Activated T-cell treated with anti-CD3 and anti-CD28 coated beads, Interleukin-2, amount 50 U/mL, for 72 hours (primary cell): ENCODE results near the gene GPR37L1. TPM values are rescaled to one million over a fixed set of nuclear protein-coding genes. Genes with fewer than 3 reads are reported as not detected.
"Not testable (repeated sequence)": the region's sequence is repeated elsewhere in the genome, so short reads cannot be mapped to it uniquely, and the experiment has no call there.

Experiments
- ATAC-seq, 2 donors: fragments of 150-1000 bp; cut with Tn5 transposase; replicated peaks in 1 of 2; 2 replicates each; pipeline ENCODE4 v1.10.0; 2021; ENCODE audit warnings: moderate library complexity in 2 of 2, mild to moderate bottlenecking in 1 of 2
- DNase-seq, 2 donors: peaks; one replicate each; pipeline ENCODE4 v3.0.0; 2021 to 2022; ENCODE audit warnings: mixed read lengths in 1 of 2
- H3K27ac Mint-ChIP-seq: one replicate; pipeline ENCODE4 v1.8.0; 2022; ENCODE audit warnings: mild to moderate bottlenecking, moderate library complexity, mixed read lengths
- H3K27me3 Mint-ChIP-seq: one replicate; pipeline ENCODE4 v1.8.0; 2022; ENCODE audit warnings: low read depth, mixed read lengths
- H3K36me3 Mint-ChIP-seq, 2 donors: one replicate each; pipeline ENCODE4 v1.8.0; 2022; ENCODE audit warnings: mixed read lengths in 2 of 2, mild to moderate bottlenecking in 1 of 2; ENCODE audit not compliant: insufficient read depth in 2 of 2
- H3K4me1 Mint-ChIP-seq: one replicate; pipeline ENCODE4 v1.8.0; 2022; ENCODE audit warnings: low read depth, mixed read lengths
- H3K4me3 Mint-ChIP-seq, 2 donors: one replicate each; pipeline ENCODE4 v1.8.0; 2022; ENCODE audit warnings: mild to moderate bottlenecking in 2 of 2, mixed read lengths in 2 of 2, moderate library complexity in 2 of 2
- H3K9me3 Mint-ChIP-seq, 2 donors: one replicate each; pipeline ENCODE4 v1.8.0; 2022; ENCODE audit warnings: mixed read lengths in 2 of 2
- total RNA-seq, 2 donors: library from RNA; stranded (reverse); gene quantifications; one replicate each; pipeline ENCODE4 v1.2.3, GENCODE V29; 2022

GPR37L1 gene
- total RNA-seq, 2 donors from 2014 or later = not detected

DNA sequence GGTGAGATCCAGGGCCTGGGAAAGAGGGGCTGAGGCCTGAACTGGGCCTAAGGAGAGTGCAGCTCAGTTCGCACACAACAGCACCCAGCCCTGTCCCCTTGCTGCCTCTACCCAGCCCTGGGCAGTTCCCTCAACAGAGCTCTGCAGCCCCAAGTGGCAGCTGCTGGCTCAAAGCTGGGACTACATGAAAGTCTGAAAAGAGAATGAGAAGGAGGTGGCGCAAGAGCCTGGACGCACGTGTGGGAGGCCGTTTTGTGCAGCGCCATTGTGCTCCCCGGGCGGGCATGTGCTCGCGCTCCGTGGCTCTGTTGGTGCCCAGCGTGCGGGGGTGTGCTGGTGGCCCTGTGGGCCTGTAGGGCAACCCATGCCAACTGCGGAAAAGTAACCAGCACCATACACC lies 10.3 kb downstream of the GPR37L1 start:
- no peak overlapping the region for H3K27ac Mint-ChIP-seq
- ATAC-seq (no peak), DNase-seq (no peak)
- H3K36me3 Mint-ChIP-seq = peaks cover 0 to 2% of the 10 kb centered on the region in 2 donors
- no peaks in the 10 kb centered on the region for H3K27me3 Mint-ChIP-seq
- no peaks in the 10 kb centered on the region for H3K9me3 Mint-ChIP-seq
- no peaks in the 10 kb centered on the region for H3K4me1 Mint-ChIP-seq
- H3K4me3 Mint-ChIP-seq = no peak overlapping the region

DNA sequence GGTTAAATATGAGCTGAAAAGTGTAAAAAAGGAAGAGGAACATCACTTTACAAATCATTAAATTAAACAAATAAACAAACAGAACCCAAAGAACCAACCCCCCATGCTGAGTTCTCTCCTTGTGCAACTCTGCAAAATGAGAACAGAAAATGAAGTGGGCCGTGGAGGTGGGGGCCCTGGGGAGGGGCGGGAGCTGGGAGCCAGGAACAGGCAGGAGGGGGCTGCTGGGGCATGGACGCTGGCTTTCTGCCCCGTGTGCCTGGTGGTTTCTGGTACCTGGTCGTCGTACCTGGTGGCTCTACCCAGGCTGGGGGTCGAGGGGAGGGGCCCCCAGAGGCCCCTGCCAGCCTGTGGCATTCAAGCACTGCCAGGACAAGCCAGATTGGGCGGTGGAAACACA lies 10.8 kb downstream of the GPR37L1 start:
- Mint-ChIP-seq H3K9me3 (no peaks in the 10 kb centered on the region), H3K27ac (no peak overlapping the region), H3K4me1 (no peaks in the 10 kb centered on the region), H3K27me3 (no peaks in the 10 kb centered on the region), H3K4me3 (no peak overlapping the region), H3K36me3 (peaks cover 0 to 2% of the 10 kb centered on the region in 2 donors)
- ATAC-seq = no peak
- DNase-seq = no peak

DNA sequence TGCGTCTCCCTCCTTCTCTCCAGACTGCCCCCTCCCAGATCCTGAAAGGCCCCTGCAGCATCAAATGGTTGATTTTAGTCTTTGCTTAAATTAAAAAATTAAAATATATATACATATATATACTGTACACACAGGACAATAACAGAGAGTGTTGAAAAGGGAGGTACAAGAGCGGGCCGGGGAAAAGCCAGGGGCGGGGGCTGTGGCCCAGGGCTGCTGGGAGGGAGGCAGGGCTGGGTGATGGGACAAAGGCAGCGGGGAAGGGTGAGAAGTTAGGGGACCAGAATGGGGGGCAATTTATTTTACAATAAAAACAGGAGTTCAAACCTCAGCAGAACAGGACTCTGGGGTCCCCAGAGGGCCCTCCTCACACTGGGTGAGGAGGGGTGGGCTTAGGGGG lies 11.3 kb downstream of the GPR37L1 start:
- H3K27me3 Mint-ChIP-seq = no peaks in the 10 kb centered on the region
- no peaks in the 10 kb centered on the region for H3K9me3 Mint-ChIP-seq

DNA sequence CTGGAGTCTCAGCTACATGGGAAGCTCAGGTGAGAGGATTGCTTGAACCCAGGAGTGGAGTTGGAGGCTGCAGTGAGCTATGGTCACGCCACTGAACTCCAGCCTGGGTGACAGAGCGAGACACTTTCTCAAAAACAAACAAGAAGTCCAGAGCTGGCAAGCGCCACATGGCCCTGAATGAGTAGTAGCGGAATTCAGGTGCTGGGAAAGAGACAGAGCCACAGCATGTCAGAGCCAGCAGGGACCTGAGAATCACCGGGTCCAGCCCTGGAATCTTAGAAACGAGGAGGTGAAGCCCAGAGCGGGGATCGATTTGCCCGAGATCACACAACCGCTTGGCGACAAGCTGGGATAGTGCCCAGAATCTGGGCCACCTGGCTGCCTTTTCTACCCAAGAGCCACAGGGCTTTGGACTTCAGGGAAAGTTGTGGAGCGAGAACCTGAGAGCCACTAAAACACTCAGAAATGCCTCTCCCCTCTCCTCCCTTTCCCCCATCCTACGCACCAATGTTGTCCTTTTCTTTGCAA lies 12.0 kb downstream of the GPR37L1 start:
- Mint-ChIP-seq H3K27me3 (no peaks in the 10 kb centered on the region), H3K27ac (no peak overlapping the region), H3K36me3 (peaks cover 0 to 2% of the 10 kb centered on the region in 2 donors), H3K9me3 (no peaks in the 10 kb centered on the region), H3K4me3 (no peak overlapping the region), H3K4me1 (no peaks in the 10 kb centered on the region)
- ATAC-seq (peak in 1 of 2 donors; percentile 22), DNase-seq (no peak)

More for the DNA sequence above, 11.3 kb downstream of the GPR37L1 start:
- DNase-seq (no peak), ATAC-seq (no peak)
- Mint-ChIP-seq H3K4me1 (no peaks in the 10 kb centered on the region), H3K4me3 (no peak overlapping the region), H3K36me3 (peaks cover 0 to 2% of the 10 kb centered on the region in 2 donors), H3K27ac (no peak overlapping the region)

DNA sequence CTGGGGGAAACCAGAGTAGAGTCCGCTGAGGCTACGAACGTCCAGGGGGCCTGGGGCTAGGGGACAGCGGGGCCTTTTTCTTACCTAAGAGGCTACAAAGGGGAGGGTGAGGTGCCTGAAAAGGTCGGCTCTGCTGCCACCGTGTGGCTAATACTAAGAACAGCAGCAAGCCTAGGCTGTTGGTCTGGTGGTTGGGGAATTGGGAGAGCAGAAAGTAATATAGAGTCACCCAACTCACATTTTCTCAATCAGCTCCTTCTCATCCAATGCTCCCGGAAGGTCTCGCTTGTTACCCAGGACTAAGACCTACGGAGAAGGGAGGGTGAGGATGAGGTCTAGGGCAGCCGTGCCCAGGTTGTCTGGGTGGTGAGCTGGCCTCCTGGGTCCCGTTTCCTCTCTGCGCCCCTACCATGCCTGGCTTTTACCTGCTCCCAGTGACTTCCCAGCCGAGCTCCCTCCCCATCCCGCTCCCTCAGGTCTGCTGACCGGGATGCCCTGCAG lies 12.6 kb downstream of the GPR37L1 start:
- H3K36me3 Mint-ChIP-seq = peaks cover 0 to 2% of the 10 kb centered on the region in 2 donors
- no peak overlapping the region for H3K4me3 Mint-ChIP-seq
- H3K27ac Mint-ChIP-seq = no peak overlapping the region

DNA sequence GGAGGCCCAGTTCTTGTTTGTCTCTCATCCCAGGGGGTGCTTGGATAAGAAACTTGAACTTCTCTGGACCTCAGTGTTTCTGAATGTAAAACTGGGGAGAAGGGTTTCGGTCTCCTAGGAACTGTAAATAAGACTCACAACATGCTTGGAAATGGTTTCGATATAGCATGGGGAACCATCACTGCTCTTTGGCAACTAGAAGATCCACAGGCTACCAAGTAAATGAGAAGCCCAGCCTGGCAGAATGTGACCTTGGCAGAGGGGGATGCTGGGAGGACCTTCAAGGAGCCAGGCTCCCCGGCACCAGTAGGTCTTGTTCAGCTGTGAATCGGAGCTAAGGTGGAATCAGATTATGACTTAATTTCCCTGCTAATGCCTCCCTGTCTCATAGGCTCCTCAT lies 18.1 kb downstream of the GPR37L1 start:
- peaks cover 0 to 3% of the 10 kb centered on the region in 2 donors for H3K36me3 Mint-ChIP-seq
- H3K4me1 Mint-ChIP-seq = peaks cover 39% of the 10 kb centered on the region
- H3K4me3 Mint-ChIP-seq = no peak overlapping the region
- H3K27ac Mint-ChIP-seq = no peak overlapping the region
- ATAC-seq = no peak
- no peak for DNase-seq
- H3K27me3 Mint-ChIP-seq = no peaks in the 10 kb centered on the region
- no peaks in the 10 kb centered on the region for H3K9me3 Mint-ChIP-seq

More for the DNA sequence above, 12.6 kb downstream of the GPR37L1 start:
- no peaks in the 10 kb centered on the region for H3K9me3 Mint-ChIP-seq
- H3K4me1 Mint-ChIP-seq = no peaks in the 10 kb centered on the region
- H3K27me3 Mint-ChIP-seq = no peaks in the 10 kb centered on the region
- DNase-seq (peak; percentile 41 to 49), ATAC-seq (peak; percentile 74 to 80)

DNA sequence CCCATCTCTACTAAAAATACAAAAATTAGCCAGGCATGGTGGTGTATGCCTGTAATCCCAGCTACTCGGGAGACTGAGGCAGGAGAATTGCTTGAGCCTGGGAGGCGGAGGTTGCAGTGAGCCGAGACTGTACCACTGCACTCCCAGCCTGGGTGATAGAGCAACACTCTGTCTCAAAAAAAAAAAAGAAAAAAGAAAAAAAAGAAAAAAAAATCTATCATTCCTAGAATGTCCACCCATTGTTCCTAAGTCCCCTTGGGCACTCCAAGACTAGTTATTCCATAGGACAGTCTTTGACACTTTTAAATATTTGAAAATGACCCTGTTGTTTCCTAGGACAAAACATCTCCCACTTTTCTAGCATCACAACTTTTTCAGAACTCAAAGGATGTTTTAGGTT lies 18.8 kb downstream of the GPR37L1 start:
- not testable (repeated sequence) for ATAC-seq, H3K27ac Mint-ChIP-seq, H3K4me3 Mint-ChIP-seq, H3K36me3 Mint-ChIP-seq, DNase-seq, H3K27me3 Mint-ChIP-seq, H3K9me3 Mint-ChIP-seq
- H3K4me1 Mint-ChIP-seq = peaks cover 39% of the 10 kb centered on the region

DNA sequence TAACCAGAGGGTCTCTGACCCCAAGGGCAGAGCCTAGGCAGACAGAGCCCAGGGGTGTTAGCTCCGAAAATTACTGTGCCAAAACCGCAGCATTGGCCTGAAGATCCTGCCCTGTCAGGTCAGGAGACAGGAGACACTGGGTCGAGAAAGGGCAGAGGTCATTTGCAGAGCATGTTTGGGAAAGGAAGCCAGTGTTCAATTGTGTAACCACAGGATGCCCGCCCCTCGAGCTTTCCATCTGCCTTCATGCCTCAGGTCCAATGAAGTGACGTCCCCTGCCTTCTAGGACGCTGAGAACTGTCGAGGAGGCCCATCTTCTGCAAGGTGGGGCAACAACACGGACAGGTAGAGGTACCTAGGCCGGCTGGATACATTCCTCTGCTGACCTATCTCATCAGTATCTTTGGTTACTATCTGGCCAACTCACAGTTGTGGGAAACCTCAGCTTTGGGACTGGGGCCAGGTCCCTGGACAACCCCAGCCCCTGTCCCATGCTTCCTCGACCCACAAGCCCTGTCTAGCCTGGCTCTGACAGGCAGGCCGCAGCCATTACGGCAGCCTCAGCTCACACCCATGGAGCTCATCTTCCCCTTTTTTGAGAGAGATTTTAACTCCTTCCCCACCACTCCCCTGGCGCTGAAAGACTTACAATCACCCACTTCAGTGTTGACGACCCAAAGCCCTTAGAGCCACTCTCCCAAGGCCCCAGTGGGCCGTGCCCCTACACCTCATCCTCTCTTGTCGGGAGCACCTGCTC lies 20.5 kb downstream of the GPR37L1 start:
- ATAC-seq = peak; percentile 4 to 6
- H3K4me3 Mint-ChIP-seq = peak overlapping the region; percentile 85 to 99
- H3K4me1 Mint-ChIP-seq = peaks cover 45% of the 10 kb centered on the region
- no peaks in the 10 kb centered on the region for H3K9me3 Mint-ChIP-seq
- peak in 1 of 2 donors; percentile 20 for DNase-seq
- H3K36me3 Mint-ChIP-seq = peaks cover 0 to 6% of the 10 kb centered on the region in 2 donors
- peak overlapping the region; percentile 91 for H3K27ac Mint-ChIP-seq
- no peaks in the 10 kb centered on the region for H3K27me3 Mint-ChIP-seq

DNA sequence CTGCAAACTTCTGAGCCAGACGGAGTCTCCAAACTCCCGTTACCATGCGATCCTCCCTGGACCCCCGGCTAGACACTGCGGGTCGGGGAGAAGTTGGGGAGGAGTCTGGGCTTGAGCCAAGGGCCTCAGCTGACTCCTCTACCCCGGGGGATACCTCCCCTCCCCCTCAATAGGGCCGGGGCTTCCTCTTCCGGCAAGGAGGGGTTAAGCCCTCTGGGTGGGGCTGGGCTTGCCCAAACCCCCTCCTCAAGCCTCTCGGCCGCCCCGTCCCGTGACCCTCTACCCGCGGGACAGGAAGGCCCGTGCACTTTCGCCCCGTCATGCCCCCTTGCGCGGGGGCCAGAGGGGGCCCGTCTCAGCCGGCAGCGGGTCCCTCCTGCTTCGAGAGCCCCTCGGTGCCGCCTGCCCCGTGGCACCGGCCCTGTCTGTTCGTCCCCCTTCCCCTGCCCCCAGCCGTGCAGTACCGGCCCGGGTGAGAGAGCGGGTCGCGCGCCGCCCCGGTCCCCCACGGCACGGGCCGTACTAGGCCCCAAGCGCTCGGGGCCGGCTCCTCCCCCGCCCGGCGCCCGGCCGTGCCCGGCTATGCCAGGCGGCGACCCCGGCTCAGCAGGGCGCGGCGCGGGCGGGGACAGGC lies 21.2 kb downstream of the GPR37L1 start:
- no peaks in the 10 kb centered on the region for H3K9me3 Mint-ChIP-seq
- DNase-seq (peak; percentile 54 to 61), ATAC-seq (peak; percentile 52 to 58)
- H3K4me1 Mint-ChIP-seq = peaks cover 45% of the 10 kb centered on the region
- no peaks in the 10 kb centered on the region for H3K27me3 Mint-ChIP-seq
- H3K27ac Mint-ChIP-seq = peak overlapping the region; percentile 91
- peak overlapping the region; percentile 85 to 99 for H3K4me3 Mint-ChIP-seq
- peaks cover 2 to 6% of the 10 kb centered on the region in 2 donors for H3K36me3 Mint-ChIP-seq

DNA sequence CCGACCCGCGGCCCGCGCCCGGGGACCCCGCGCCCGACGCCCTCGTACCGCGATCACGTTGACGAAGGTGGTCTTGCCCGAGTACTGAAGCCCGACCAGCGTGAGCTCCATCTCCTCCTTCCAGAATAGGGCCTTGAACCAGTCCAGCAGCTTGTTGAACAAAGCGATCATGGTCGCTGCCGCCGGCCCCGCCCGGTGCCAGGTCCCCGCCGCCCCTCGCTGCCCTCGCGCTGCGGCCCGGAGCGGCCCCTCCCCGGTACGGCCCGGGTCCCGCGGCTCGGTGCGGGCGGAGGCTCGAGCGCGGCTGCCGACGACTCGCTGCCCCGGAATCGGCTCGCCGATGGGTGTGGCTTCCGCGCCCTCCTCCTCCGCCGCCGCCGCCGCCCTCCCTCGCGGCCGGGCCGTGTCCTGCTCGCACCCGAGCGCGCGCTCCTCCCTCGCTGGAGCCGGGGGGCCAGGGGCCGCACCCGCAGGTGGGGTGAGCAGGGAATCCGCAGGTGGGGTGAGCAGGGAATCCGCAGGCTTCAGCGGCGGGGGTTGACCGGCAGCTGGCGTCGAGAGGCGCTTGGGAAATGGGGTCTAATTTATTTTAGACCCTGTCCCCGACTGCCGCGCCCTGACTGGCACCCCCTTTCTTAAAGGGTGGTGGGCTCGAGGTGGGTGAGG lies 21.8 kb downstream of the GPR37L1 start, which contains the start of gene ARL8A:
Gene ARL8A, minus strand, starts transcription at position 336 of the 666 bp plus-strand sequence. Its CDS starts 165 bp downstream, at position 171.
- ATAC-seq = peak; percentile 73
- peak within 1 kb of the TSS; percentile 91 for H3K27ac Mint-ChIP-seq
- no peaks in the 10 kb centered on the region for H3K9me3 Mint-ChIP-seq
- no peaks in the 10 kb centered on the region for H3K27me3 Mint-ChIP-seq
- peak; percentile 84 for DNase-seq
- H3K4me1 Mint-ChIP-seq = peaks cover 45% of the 10 kb centered on the region
- peaks cover 5 to 7% of the 10 kb centered on the region in 2 donors for H3K36me3 Mint-ChIP-seq
- H3K4me3 Mint-ChIP-seq = peak within 1 kb of the TSS; percentile 85 to 99

DNA sequence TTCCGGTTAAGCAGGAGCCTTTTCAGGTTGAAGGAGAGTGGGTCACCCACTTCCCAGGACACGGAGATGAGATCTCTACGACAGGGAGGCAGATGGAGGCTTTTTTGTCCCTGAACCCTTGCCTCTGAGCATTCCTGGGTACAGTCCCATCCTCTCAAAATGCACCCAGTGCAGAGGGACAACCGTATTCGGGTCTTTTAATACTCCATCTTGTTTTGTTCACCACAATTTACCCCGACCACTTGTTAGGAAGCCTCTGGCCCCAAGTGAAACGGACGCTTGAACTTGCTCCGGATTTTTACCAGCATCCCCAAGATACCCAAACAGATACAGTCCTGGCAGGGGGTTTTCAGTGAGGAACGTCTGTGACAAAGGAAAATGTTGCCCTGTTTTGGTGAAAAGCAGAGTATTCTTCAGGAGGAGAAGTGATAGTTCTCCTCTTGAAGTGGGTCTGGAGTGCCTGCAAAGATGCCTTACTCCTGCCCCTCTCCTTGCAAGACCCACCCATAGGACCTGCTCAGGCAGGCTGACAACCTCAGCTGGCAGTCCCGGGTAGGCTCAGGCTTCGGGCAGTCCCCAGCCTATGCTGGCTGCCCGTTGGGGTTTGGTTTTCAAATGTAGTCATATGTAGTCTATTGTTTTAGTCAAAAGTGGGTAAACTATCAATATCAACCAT lies 22.5 kb downstream of the GPR37L1 start:
- no peaks in the 10 kb centered on the region for H3K27me3 Mint-ChIP-seq
- peak overlapping the region; percentile 82 to 84 for H3K4me3 Mint-ChIP-seq
- peaks cover 7 to 9% of the 10 kb centered on the region in 2 donors for H3K36me3 Mint-ChIP-seq
- peak; percentile 70 to 73 for DNase-seq
- H3K4me1 Mint-ChIP-seq = peaks cover 45% of the 10 kb centered on the region
- peak overlapping the region; percentile 57 for H3K27ac Mint-ChIP-seq
- H3K9me3 Mint-ChIP-seq = no peaks in the 10 kb centered on the region
- ATAC-seq = peak; percentile 69 to 72

DNA sequence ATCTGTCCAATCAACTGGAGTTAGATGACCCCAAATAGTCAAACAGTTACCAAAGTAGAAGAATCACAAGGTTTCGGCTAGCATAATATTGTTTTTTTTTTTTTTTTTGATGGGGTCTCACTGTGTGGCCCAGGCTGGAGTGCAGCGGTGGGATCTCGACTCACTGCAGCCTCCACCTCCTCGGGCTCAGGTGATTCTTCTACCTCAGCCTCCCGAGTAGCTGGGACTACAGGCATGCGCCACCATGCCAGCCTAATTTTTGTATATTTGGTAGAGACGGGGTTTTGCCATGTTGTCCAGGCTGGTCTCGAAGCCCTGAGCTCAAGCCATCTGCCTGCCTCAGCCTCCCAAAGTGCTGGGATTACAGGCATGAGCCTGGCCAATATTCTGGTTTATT lies 23.0 kb downstream of the GPR37L1 start:
- peak overlapping the region; percentile 82 to 84 for H3K4me3 Mint-ChIP-seq
- H3K27ac Mint-ChIP-seq = peak overlapping the region; percentile 57
- H3K36me3 Mint-ChIP-seq = peaks cover 10 to 14% of the 10 kb centered on the region in 2 donors
- ATAC-seq = peak in 1 of 2 donors; percentile 16
- not testable (repeated sequence) for H3K9me3 Mint-ChIP-seq, DNase-seq, H3K27me3 Mint-ChIP-seq
- H3K4me1 Mint-ChIP-seq = peaks cover 47% of the 10 kb centered on the region
